ENCODE data around the gene DIABLO.

Gene DIABLO

GRCh38 chr12:122166422-122167349, 59.2 kb downstream of the DIABLO start:
- no peak for DNase-seq
- in situ Hi-C loops (cut with MboI; ENCODE audit: low pct_unique_long_range_greater_than_20kb, low sequenced_read_pairs), result no loop called here

GRCh38 chr12:122162976-122163375, 62.9 kb downstream of the DIABLO start:
- in situ Hi-C loops (cut with MboI; ENCODE audit: low pct_unique_long_range_greater_than_20kb, low sequenced_read_pairs), result no loop called here
- no peak for DNase-seq

GRCh38 chr12:122161682-122162081, 64.2 kb downstream of the DIABLO start:
- in situ Hi-C loops (cut with MboI; ENCODE audit: low pct_unique_long_range_greater_than_20kb, low sequenced_read_pairs), result no loop called here
- DNase-seq, result peak; percentile 21

- DNase-seq, result no peak
- in situ Hi-C loops (cut with MboI; ENCODE audit: low pct_unique_long_range_greater_than_20kb, low sequenced_read_pairs), result no loop called here
Observed at GRCh38 chr12:122160761-122161160, 65.1 kb downstream of the DIABLO start.

- in situ Hi-C loops (cut with MboI; ENCODE audit: low pct_unique_long_range_greater_than_20kb, low sequenced_read_pairs), result no loop called here
- peak; percentile 21 for DNase-seq
Observed at GRCh38 chr12:122159882-122160281, 66.0 kb downstream of the DIABLO start.

- in situ Hi-C loops (cut with MboI; ENCODE audit: low pct_unique_long_range_greater_than_20kb, low sequenced_read_pairs), result no loop called here
- DNase-seq, result no peak
Observed at GRCh38 chr12:122158700-122159285, 67.1 kb downstream of the DIABLO start.

Measured in KBM-7 (cell line).